Ishikawa (cell line): ENCODE results near the gene ACO1.

Experiments used
- CEBPB ChIP-seq: IDR thresholded peaks from 2 replicates; pipeline ENCODE4 v1.6.1; 2012
- CREB1 ChIP-seq: IDR thresholded peaks from 2 replicates; pipeline ENCODE4 v1.6.1; 2012; ENCODE audit warnings: low read depth
- EP300 ChIP-seq: IDR thresholded peaks from 2 replicates; pipeline ENCODE4 v1.6.1; 2012; ENCODE audit warnings: borderline replicate concordance
- RAD21 ChIP-seq: IDR thresholded peaks from 2 replicates; pipeline ENCODE4 v1.6.1; 2012; ENCODE audit warnings: low read depth
- TF ChIP-seq, protein P1 (sequence below): IDR thresholded peaks from 2 replicates; pipeline ENCODE4 v1.6.1; 2012; ENCODE audit warnings: low read depth, mild to moderate bottlenecking
- TF ChIP-seq, protein P2 (sequence below): IDR thresholded peaks from 2 replicates; pipeline ENCODE4 v1.6.1; 2012

- TF ChIP-seq, protein P1, sequence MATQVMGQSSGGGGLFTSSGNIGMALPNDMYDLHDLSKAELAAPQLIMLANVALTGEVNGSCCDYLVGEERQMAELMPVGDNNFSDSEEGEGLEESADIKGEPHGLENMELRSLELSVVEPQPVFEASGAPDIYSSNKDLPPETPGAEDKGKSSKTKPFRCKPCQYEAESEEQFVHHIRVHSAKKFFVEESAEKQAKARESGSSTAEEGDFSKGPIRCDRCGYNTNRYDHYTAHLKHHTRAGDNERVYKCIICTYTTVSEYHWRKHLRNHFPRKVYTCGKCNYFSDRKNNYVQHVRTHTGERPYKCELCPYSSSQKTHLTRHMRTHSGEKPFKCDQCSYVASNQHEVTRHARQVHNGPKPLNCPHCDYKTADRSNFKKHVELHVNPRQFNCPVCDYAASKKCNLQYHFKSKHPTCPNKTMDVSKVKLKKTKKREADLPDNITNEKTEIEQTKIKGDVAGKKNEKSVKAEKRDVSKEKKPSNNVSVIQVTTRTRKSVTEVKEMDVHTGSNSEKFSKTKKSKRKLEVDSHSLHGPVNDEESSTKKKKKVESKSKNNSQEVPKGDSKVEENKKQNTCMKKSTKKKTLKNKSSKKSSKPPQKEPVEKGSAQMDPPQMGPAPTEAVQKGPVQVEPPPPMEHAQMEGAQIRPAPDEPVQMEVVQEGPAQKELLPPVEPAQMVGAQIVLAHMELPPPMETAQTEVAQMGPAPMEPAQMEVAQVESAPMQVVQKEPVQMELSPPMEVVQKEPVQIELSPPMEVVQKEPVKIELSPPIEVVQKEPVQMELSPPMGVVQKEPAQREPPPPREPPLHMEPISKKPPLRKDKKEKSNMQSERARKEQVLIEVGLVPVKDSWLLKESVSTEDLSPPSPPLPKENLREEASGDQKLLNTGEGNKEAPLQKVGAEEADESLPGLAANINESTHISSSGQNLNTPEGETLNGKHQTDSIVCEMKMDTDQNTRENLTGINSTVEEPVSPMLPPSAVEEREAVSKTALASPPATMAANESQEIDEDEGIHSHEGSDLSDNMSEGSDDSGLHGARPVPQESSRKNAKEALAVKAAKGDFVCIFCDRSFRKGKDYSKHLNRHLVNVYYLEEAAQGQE = no peak
- TF ChIP-seq, protein P2, sequence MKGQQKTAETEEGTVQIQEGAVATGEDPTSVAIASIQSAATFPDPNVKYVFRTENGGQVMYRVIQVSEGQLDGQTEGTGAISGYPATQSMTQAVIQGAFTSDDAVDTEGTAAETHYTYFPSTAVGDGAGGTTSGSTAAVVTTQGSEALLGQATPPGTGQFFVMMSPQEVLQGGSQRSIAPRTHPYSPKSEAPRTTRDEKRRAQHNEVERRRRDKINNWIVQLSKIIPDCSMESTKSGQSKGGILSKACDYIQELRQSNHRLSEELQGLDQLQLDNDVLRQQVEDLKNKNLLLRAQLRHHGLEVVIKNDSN = no peak
- TF ChIP-seq RAD21 (no peak), CREB1 (no peak), EP300 (no peak), CEBPB (no peak)
These were observed 14.8 kb downstream of the ACO1 start for GRCh38 chr9:32399110-32399815.
